H1 (cell line): ENCODE data around the gene URB2. TPM values are rescaled to one million over a fixed set of nuclear protein-coding genes. Genes with fewer than 3 reads are reported as not detected.

ENCODE experiments used
- TBP ChIP-seq: IDR thresholded peaks from 2 replicates; pipeline ENCODE4 v1.6.1; 2011; ENCODE audit warnings: low read depth, low read length, improper control_type of control experiment
- polyA plus RNA-seq, 7 experiments: library from polyadenylated mRNA; depleted of rRNA in 3 of 7; stranded (reverse) in 5 of 7; unstranded in 2 of 7; fragments of >200 nt in 5 of 7; fragments of 200-250 nt in 2 of 7; gene quantifications; 1 replicate in 5 of 7; 2 replicates in 1 of 7; 4 replicates in 1 of 7; pipeline versions ENCODE4 v1.2.1 to v1.2.3, GENCODE V29; 2011 to 2013; ENCODE audit warnings: missing spikeins in 2 of 7, mixed read lengths in 2 of 7
- total RNA-seq: library from RNA; stranded (reverse); fragmentation: NEBNext Ultra II Directional; extraction: Animal tissue kit (Norgen Biotek cat#: 25700); gene quantifications from 2 replicates; pipeline ENCODE4 v1.2.1, GENCODE V29; 2021
- TF ChIP-seq, protein P1 (sequence below): fragments of 300-600 bp; sonication (generic); IDR thresholded peaks from 2 replicates; pipeline ENCODE4 v1.7.1; 2012; ENCODE audit warnings: low read length, moderate library complexity, mild to moderate bottlenecking, inconsistent platforms; ENCODE audit not compliant: insufficient replicate concordance

URB2 gene
- total and polyA plus RNA-seq, 2 of the 8 experiments (the other 6 are each of a cell fraction or from before 2014, with no cell fraction given), result 13.7 to 33.0 TPM

DNA sequence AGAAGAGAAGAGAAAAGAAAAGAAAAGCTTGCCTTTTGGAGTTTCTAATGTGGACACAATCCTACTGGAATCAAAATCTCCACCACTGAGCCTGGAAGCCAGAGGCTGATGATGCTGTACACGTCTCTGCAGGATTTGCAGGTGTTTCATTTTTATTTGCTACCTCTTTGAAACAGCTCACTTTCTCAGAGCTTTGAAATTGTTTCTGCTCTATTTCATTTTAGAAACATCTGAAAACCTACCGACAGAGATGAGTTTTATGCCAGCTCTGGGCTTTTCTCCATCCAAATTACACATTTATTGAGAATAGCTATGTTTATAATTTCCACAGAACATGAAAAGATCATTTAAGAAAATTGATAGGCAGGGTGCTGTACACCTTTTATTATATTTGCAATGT, 46.2 kb downstream of the URB2 start (continued):
- TF ChIP-seq, protein P1, sequence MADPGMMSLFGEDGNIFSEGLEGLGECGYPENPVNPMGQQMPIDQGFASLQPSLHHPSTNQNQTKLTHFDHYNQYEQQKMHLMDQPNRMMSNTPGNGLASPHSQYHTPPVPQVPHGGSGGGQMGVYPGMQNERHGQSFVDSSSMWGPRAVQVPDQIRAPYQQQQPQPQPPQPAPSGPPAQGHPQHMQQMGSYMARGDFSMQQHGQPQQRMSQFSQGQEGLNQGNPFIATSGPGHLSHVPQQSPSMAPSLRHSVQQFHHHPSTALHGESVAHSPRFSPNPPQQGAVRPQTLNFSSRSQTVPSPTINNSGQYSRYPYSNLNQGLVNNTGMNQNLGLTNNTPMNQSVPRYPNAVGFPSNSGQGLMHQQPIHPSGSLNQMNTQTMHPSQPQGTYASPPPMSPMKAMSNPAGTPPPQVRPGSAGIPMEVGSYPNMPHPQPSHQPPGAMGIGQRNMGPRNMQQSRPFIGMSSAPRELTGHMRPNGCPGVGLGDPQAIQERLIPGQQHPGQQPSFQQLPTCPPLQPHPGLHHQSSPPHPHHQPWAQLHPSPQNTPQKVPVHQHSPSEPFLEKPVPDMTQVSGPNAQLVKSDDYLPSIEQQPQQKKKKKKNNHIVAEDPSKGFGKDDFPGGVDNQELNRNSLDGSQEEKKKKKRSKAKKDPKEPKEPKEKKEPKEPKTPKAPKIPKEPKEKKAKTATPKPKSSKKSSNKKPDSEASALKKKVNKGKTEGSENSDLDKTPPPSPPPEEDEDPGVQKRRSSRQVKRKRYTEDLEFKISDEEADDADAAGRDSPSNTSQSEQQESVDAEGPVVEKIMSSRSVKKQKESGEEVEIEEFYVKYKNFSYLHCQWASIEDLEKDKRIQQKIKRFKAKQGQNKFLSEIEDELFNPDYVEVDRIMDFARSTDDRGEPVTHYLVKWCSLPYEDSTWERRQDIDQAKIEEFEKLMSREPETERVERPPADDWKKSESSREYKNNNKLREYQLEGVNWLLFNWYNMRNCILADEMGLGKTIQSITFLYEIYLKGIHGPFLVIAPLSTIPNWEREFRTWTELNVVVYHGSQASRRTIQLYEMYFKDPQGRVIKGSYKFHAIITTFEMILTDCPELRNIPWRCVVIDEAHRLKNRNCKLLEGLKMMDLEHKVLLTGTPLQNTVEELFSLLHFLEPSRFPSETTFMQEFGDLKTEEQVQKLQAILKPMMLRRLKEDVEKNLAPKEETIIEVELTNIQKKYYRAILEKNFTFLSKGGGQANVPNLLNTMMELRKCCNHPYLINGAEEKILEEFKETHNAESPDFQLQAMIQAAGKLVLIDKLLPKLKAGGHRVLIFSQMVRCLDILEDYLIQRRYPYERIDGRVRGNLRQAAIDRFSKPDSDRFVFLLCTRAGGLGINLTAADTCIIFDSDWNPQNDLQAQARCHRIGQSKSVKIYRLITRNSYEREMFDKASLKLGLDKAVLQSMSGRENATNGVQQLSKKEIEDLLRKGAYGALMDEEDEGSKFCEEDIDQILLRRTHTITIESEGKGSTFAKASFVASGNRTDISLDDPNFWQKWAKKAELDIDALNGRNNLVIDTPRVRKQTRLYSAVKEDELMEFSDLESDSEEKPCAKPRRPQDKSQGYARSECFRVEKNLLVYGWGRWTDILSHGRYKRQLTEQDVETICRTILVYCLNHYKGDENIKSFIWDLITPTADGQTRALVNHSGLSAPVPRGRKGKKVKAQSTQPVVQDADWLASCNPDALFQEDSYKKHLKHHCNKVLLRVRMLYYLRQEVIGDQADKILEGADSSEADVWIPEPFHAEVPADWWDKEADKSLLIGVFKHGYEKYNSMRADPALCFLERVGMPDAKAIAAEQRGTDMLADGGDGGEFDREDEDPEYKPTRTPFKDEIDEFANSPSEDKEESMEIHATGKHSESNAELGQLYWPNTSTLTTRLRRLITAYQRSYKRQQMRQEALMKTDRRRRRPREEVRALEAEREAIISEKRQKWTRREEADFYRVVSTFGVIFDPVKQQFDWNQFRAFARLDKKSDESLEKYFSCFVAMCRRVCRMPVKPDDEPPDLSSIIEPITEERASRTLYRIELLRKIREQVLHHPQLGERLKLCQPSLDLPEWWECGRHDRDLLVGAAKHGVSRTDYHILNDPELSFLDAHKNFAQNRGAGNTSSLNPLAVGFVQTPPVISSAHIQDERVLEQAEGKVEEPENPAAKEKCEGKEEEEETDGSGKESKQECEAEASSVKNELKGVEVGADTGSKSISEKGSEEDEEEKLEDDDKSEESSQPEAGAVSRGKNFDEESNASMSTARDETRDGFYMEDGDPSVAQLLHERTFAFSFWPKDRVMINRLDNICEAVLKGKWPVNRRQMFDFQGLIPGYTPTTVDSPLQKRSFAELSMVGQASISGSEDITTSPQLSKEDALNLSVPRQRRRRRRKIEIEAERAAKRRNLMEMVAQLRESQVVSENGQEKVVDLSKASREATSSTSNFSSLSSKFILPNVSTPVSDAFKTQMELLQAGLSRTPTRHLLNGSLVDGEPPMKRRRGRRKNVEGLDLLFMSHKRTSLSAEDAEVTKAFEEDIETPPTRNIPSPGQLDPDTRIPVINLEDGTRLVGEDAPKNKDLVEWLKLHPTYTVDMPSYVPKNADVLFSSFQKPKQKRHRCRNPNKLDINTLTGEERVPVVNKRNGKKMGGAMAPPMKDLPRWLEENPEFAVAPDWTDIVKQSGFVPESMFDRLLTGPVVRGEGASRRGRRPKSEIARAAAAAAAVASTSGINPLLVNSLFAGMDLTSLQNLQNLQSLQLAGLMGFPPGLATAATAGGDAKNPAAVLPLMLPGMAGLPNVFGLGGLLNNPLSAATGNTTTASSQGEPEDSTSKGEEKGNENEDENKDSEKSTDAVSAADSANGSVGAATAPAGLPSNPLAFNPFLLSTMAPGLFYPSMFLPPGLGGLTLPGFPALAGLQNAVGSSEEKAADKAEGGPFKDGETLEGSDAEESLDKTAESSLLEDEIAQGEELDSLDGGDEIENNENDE, result no peak
- no peak for TF ChIP-seq TBP
